Measurements from ENCODE around the gene PRKACG.

DNA sequence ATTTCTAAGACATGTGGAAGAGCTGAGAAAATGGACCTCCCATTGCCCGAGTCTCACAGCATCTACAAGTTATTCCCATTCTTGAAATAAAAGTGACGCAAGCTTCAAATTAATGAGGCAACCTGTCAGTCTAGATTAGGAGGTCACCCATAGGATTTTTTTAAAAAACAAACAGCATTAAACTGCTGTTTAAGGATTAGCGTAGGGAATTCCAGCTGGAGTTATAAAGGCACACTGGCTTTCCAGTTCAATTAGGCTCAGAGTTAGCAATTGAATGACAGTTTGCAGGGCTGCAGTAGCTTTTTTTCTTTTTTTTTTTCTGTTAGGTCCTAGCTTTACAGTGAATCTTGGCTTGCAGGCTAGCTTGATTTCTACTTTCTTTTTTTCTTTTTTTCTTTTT, 16.2 kb downstream of the PRKACG start:
- TF ChIP-seq, protein P1, sequence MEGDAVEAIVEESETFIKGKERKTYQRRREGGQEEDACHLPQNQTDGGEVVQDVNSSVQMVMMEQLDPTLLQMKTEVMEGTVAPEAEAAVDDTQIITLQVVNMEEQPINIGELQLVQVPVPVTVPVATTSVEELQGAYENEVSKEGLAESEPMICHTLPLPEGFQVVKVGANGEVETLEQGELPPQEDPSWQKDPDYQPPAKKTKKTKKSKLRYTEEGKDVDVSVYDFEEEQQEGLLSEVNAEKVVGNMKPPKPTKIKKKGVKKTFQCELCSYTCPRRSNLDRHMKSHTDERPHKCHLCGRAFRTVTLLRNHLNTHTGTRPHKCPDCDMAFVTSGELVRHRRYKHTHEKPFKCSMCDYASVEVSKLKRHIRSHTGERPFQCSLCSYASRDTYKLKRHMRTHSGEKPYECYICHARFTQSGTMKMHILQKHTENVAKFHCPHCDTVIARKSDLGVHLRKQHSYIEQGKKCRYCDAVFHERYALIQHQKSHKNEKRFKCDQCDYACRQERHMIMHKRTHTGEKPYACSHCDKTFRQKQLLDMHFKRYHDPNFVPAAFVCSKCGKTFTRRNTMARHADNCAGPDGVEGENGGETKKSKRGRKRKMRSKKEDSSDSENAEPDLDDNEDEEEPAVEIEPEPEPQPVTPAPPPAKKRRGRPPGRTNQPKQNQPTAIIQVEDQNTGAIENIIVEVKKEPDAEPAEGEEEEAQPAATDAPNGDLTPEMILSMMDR (IDR thresholded peaks at IDR 0.05), result no peak
- no peak for TF ChIP-seq EZH2phosphoT487 (IDR thresholded peaks at IDR 0.05)

Measured in neural progenitor cell (in vitro differentiated cells).